Fibroblast of the conjunctiva (primary cell): ENCODE measurements around the gene TTC8.
A peak's percentile ranks its signal among the peaks of the same experiment; 100 is the strongest.
"Not testable (repeated sequence)": the region's sequence is repeated elsewhere in the genome, so short reads cannot be mapped to it uniquely, and the experiment has no call there.

Source experiments
- DNase-seq: peaks from one replicate; pipeline ENCODE4 v3.0.0-alpha.2; 2010; ENCODE audit warnings: low read depth

TTC8 gene

GRCh38 chr14:88825078-88825458 is 617 bp downstream of the TTC8 start:
- no peak for DNase-seq

- DNase-seq = no peak
Observed at GRCh38 chr14:88825503-88825902, 1.1 kb downstream of the TTC8 start.

GRCh38 chr14:88829188-88829587 is 4.7 kb downstream of the TTC8 start:
- DNase-seq = no peak

- no peak for DNase-seq
Observed at GRCh38 chr14:88829685-88830302, 5.3 kb downstream of the TTC8 start.

GRCh38 chr14:88831284-88831683 is 6.8 kb downstream of the TTC8 start:
- DNase-seq = peak; percentile 79

GRCh38 chr14:88834883-88835431 is 10.5 kb downstream of the TTC8 start:
- peak; percentile 59 for DNase-seq

- DNase-seq = no peak
Observed at GRCh38 chr14:88835661-88836060, 11.2 kb downstream of the TTC8 start.

- no peak for DNase-seq
Observed at GRCh38 chr14:88837495-88837894, 13.0 kb downstream of the TTC8 start.

GRCh38 chr14:88838015-88838414 is 13.6 kb downstream of the TTC8 start:
- DNase-seq = no peak

GRCh38 chr14:88840926-88841325 is 16.5 kb downstream of the TTC8 start:
- DNase-seq = no peak

GRCh38 chr14:88841741-88842140 is 17.3 kb downstream of the TTC8 start:
- DNase-seq = no peak

- DNase-seq = no peak
Observed at GRCh38 chr14:88842414-88842813, 18.0 kb downstream of the TTC8 start.

- DNase-seq = no peak
Observed at GRCh38 chr14:88844980-88845491, 20.6 kb downstream of the TTC8 start.

- DNase-seq = no peak
Observed at GRCh38 chr14:88848571-88848970, 24.1 kb downstream of the TTC8 start.

- DNase-seq = no peak
Observed at GRCh38 chr14:88849716-88850115, 25.3 kb downstream of the TTC8 start.

GRCh38 chr14:88851587-88851986 is 27.1 kb downstream of the TTC8 start:
- DNase-seq = no peak

- no peak for DNase-seq
Observed at GRCh38 chr14:88852632-88853031, 28.2 kb downstream of the TTC8 start.

GRCh38 chr14:88853129-88853528 is 28.7 kb downstream of the TTC8 start:
- DNase-seq = no peak

- no peak for DNase-seq
Observed at GRCh38 chr14:88856786-88857366, 32.4 kb downstream of the TTC8 start.

- not testable (repeated sequence) for DNase-seq
Observed at GRCh38 chr14:88857861-88858260, 33.4 kb downstream of the TTC8 start.

- not testable (repeated sequence) for DNase-seq
Observed at GRCh38 chr14:88859118-88859517, 34.7 kb downstream of the TTC8 start.

- DNase-seq = no peak
Observed at GRCh38 chr14:88863167-88863566, 38.7 kb downstream of the TTC8 start.

- DNase-seq = no peak
Observed at GRCh38 chr14:88864198-88864597, 39.7 kb downstream of the TTC8 start.

- DNase-seq = no peak
Observed at GRCh38 chr14:88866305-88866704, 41.9 kb downstream of the TTC8 start.
